ENCODE data around the gene GNPTAB.
A peak's percentile ranks its signal among the peaks of the same experiment; 100 is the strongest.

Gene GNPTAB

GRCh38 chr12:101729842-101730241, 100.9 kb downstream of the GNPTAB start:
- DNase-seq: no peak

- no peak for DNase-seq
Measured at GRCh38 chr12:101727098-101727497, 103.7 kb downstream of the GNPTAB start.

GRCh38 chr12:101722392-101722791, 108.4 kb downstream of the GNPTAB start:
- DNase-seq: no peak

GRCh38 chr12:101720118-101720517, 110.6 kb downstream of the GNPTAB start:
- DNase-seq: no peak

- DNase-seq: peak; percentile 14
Measured at GRCh38 chr12:101719566-101719965, 111.2 kb downstream of the GNPTAB start.

GRCh38 chr12:101714877-101715444, 115.8 kb downstream of the GNPTAB start:
- DNase-seq: no peak

- no peak for DNase-seq
Measured at GRCh38 chr12:101713930-101714329, 116.8 kb downstream of the GNPTAB start.

- DNase-seq: no peak
Measured at GRCh38 chr12:101713059-101713682, 117.6 kb downstream of the GNPTAB start.

- no peak for DNase-seq
Measured at GRCh38 chr12:101710288-101710687, 120.5 kb downstream of the GNPTAB start.

GRCh38 chr12:101707131-101707782, 123.5 kb downstream of the GNPTAB start:
- no peak for DNase-seq

- no peak for DNase-seq
Measured at GRCh38 chr12:101706403-101706802, 124.4 kb downstream of the GNPTAB start.

GRCh38 chr12:101703487-101703886, 127.3 kb downstream of the GNPTAB start:
- no peak for DNase-seq

GRCh38 chr12:101700299-101700820, 130.4 kb downstream of the GNPTAB start:
- DNase-seq: no peak

- DNase-seq: peak; percentile 12
Measured at GRCh38 chr12:101698800-101699347, 131.9 kb downstream of the GNPTAB start.

- peak; percentile 12 for DNase-seq
Measured at GRCh38 chr12:101697930-101698799, 132.6 kb downstream of the GNPTAB start.

GRCh38 chr12:101697197-101697929, 133.4 kb downstream of the GNPTAB start, which contains the start of gene CHPT1:
TSS of gene CHPT1 (plus strand) at chr12:101697640. CDS start at chr12:101697862, 222 bp downstream.
- peak; percentile 47 for DNase-seq

- DNase-seq: no peak
Measured at GRCh38 chr12:101696251-101697196, 134.2 kb downstream of the GNPTAB start.

GRCh38 chr12:101695706-101696105, 135.1 kb downstream of the GNPTAB start:
- DNase-seq: peak; percentile 4

All from fibroblast of skin of right biceps (primary cell).